DLD1 (cell line): ENCODE measurements around the gene ELAC1.
"Not testable (repeated sequence)": the region's sequence is repeated elsewhere in the genome, so short reads cannot be mapped to it uniquely, and the experiment has no call there.

Experiments used
- in situ Hi-C: cut with HindIII; loops from 2 replicates; pipeline ENCODE4 v1.10.0; 2017; ENCODE audit warnings: low sequenced_read_pairs

The ELAC1 gene

GRCh38 chr18:50970006-50970405 is 2.2 kb downstream of the ELAC1 start:
- in situ Hi-C loops: no loop called here

- in situ Hi-C loops: not testable (repeated sequence)
These were observed 4.6 kb downstream of the ELAC1 start for GRCh38 chr18:50972404-50972803.

- in situ Hi-C loops: no loop called here
These were observed 5.7 kb downstream of the ELAC1 start for GRCh38 chr18:50973367-50974126.

- in situ Hi-C loops: no loop called here
These were observed 9.4 kb downstream of the ELAC1 start for GRCh38 chr18:50977037-50977760.

GRCh38 chr18:50981381-50981780 is 13.5 kb downstream of the ELAC1 start:
- in situ Hi-C loops: no loop called here

- in situ Hi-C loops: no loop called here
These were observed 14.4 kb downstream of the ELAC1 start for GRCh38 chr18:50982086-50982801.

GRCh38 chr18:50982802-50983179 is 15.0 kb downstream of the ELAC1 start:
- in situ Hi-C loops: no loop called here

- in situ Hi-C loops: no loop called here
These were observed 18.7 kb downstream of the ELAC1 start for GRCh38 chr18:50986360-50987087.

- in situ Hi-C loops: no loop called here
These were observed 19.4 kb downstream of the ELAC1 start for GRCh38 chr18:50987261-50987660.

- in situ Hi-C loops: no loop called here
These were observed 21.9 kb downstream of the ELAC1 start for GRCh38 chr18:50989711-50990110.

GRCh38 chr18:50992351-50992762 is 24.5 kb downstream of the ELAC1 start:
- in situ Hi-C loops: no loop called here

GRCh38 chr18:50994031-50994430 is 26.2 kb downstream of the ELAC1 start:
- in situ Hi-C loops: no loop called here

GRCh38 chr18:51003174-51003573 is 35.3 kb downstream of the ELAC1 start:
- in situ Hi-C loops: not testable (repeated sequence)

- in situ Hi-C loops: no loop called here
These were observed 38.4 kb downstream of the ELAC1 start for GRCh38 chr18:51006061-51006818.

- in situ Hi-C loops: no loop called here
These were observed 39.3 kb downstream of the ELAC1 start for GRCh38 chr18:51006948-51007789.

- in situ Hi-C loops: no loop called here
These were observed 39.9 kb downstream of the ELAC1 start for GRCh38 chr18:51007790-51008139.

GRCh38 chr18:51009072-51009471 is 41.2 kb downstream of the ELAC1 start:
- in situ Hi-C loops: no loop called here

GRCh38 chr18:51010218-51010617 is 42.4 kb downstream of the ELAC1 start:
- in situ Hi-C loops: no loop called here

GRCh38 chr18:51011709-51012108 is 43.9 kb downstream of the ELAC1 start:
- in situ Hi-C loops: no loop called here

- in situ Hi-C loops: no loop called here
These were observed 44.6 kb downstream of the ELAC1 start for GRCh38 chr18:51012441-51012840.
